Right renal cortex interstitium (tissue), 3 donors: ENCODE measurements around the gene DNASE1L2. TPM values are rescaled to one million over a fixed set of nuclear protein-coding genes. Genes with fewer than 3 reads are reported as not detected.
"Not testable (repeated sequence)": the region's sequence is repeated elsewhere in the genome, so short reads cannot be mapped to it uniquely, and the experiment has no call there.

Source experiments
- DNase-seq, 3 donors: peaks; one replicate each; pipeline ENCODE4 v3.0.0-alpha.2; 2013; ENCODE audit warnings: low read depth in 3 of 3, low spot score in 2 of 3
- polyA plus RNA-seq, 3 donors: library from polyadenylated mRNA; unstranded; fragments of 120-200 nt; gene quantifications; one replicate each; pipeline ENCODE4 v1.2.1, GENCODE V29; 2013; ENCODE audit not compliant: insufficient read length in 3 of 3

Gene DNASE1L2
- polyA plus RNA-seq, 3 donors = 0.68 to 0.74 (median 0.74) TPM

GRCh38 chr16:2267505-2267912, 31.3 kb downstream of the DNASE1L2 start:
- not testable (repeated sequence) for DNase-seq

- peak; percentile 96 to 99 (median 97) for DNase-seq
Observed at GRCh38 chr16:2267913-2268666, 31.8 kb downstream of the DNASE1L2 start, which contains the start of gene RNPS1. Gene RNPS1 (minus strand): TSS chr16:2268126. CDS start chr16:2264643, 3,483 bp downstream.

GRCh38 chr16:2270070-2270462, 33.8 kb downstream of the DNASE1L2 start:
- no peak for DNase-seq

GRCh38 chr16:2270588-2271470, 34.6 kb downstream of the DNASE1L2 start:
- DNase-seq = no peak

- no peak for DNase-seq
Observed at GRCh38 chr16:2271848-2272461, 35.7 kb downstream of the DNASE1L2 start.

GRCh38 chr16:2273484-2273883, 37.2 kb downstream of the DNASE1L2 start:
- no peak for DNase-seq

GRCh38 chr16:2273931-2274330, 37.7 kb downstream of the DNASE1L2 start:
- DNase-seq = no peak

GRCh38 chr16:2275476-2276367, 39.5 kb downstream of the DNASE1L2 start:
- DNase-seq = no peak

- no peak for DNase-seq
Observed at GRCh38 chr16:2276368-2277195, 40.3 kb downstream of the DNASE1L2 start.

- no peak for DNase-seq
Observed at GRCh38 chr16:2277466-2278271, 41.4 kb downstream of the DNASE1L2 start.

- no peak for DNase-seq
Observed at GRCh38 chr16:2278272-2278608, 42.0 kb downstream of the DNASE1L2 start.

- DNase-seq = no peak
Observed at GRCh38 chr16:2278956-2279800, 42.9 kb downstream of the DNASE1L2 start.

GRCh38 chr16:2280461-2280860, 44.2 kb downstream of the DNASE1L2 start:
- DNase-seq = no peak

- no peak for DNase-seq
Observed at GRCh38 chr16:2280981-2281542, 44.8 kb downstream of the DNASE1L2 start.

GRCh38 chr16:2282262-2282661, 46.0 kb downstream of the DNASE1L2 start:
- no peak for DNase-seq

- DNase-seq = no peak
Observed at GRCh38 chr16:2282866-2283555, 46.8 kb downstream of the DNASE1L2 start.
